Hematopoietic multipotent progenitor cell treated with erythropoietin and hydrocortisone succinate and interleukin-3 and kit ligand, for 6 days (in vitro differentiated cells): ENCODE data around the gene GK.
"Not testable (repeated sequence)": the region's sequence is repeated elsewhere in the genome, so short reads cannot be mapped to it uniquely, and the experiment has no call there.

Experiments
- DNase-seq: peaks from one replicate; pipeline ENCODE4 v3.0.0-alpha.2; 2015

GK gene

GRCh38 chrX:30653415-30654131 lies at the start of gene GK:
GK (plus strand) TSS chrX:30653423; CDS start chrX:30653538, 115 bp downstream.
- DNase-seq, result peak; percentile 19

- DNase-seq, result no peak
Measured at GRCh38 chrX:30607155-30607554, 46.1 kb upstream of the GK start.

- DNase-seq, result no peak
Measured at GRCh38 chrX:30610026-30610425, 43.2 kb upstream of the GK start.

- no peak for DNase-seq
Measured at GRCh38 chrX:30612250-30612655, 41.0 kb upstream of the GK start.

- DNase-seq, result peak; percentile 38
Measured at GRCh38 chrX:30613721-30614120, 39.5 kb upstream of the GK start.

- DNase-seq, result no peak
Measured at GRCh38 chrX:30615229-30615628, 38.0 kb upstream of the GK start.

- no peak for DNase-seq
Measured at GRCh38 chrX:30618160-30618765, 35.0 kb upstream of the GK start.

- no peak for DNase-seq
Measured at GRCh38 chrX:30620125-30620524, 33.1 kb upstream of the GK start.

GRCh38 chrX:30620980-30621618 lies 32.1 kb upstream of the GK start:
- no peak for DNase-seq

GRCh38 chrX:30622361-30622760 lies 30.9 kb upstream of the GK start:
- no peak for DNase-seq

GRCh38 chrX:30626402-30626801 lies 26.8 kb upstream of the GK start:
- DNase-seq, result no peak

- DNase-seq, result no peak
Measured at GRCh38 chrX:30627818-30628652, 25.2 kb upstream of the GK start.

GRCh38 chrX:30634070-30634469 lies 19.2 kb upstream of the GK start:
- not testable (repeated sequence) for DNase-seq

GRCh38 chrX:30635630-30636029 lies 17.6 kb upstream of the GK start:
- peak; percentile 56 for DNase-seq

GRCh38 chrX:30637874-30638815 lies 15.1 kb upstream of the GK start:
- no peak for DNase-seq

GRCh38 chrX:30639702-30640101 lies 13.5 kb upstream of the GK start:
- not testable (repeated sequence) for DNase-seq

- no peak for DNase-seq
Measured at GRCh38 chrX:30642642-30643041, 10.6 kb upstream of the GK start.

- peak; percentile 41 for DNase-seq
Measured at GRCh38 chrX:30643313-30643821, 9.9 kb upstream of the GK start.

- DNase-seq, result no peak
Measured at GRCh38 chrX:30649859-30650258, 3.4 kb upstream of the GK start.

- DNase-seq, result peak; percentile 92
Measured at GRCh38 chrX:30652527-30653414, 452 bp upstream of the GK start.

- DNase-seq, result not testable (repeated sequence)
Measured at GRCh38 chrX:30654386-30654785, 1.2 kb downstream of the GK start.
